ENCODE results near the gene SORBS2.

DNA sequence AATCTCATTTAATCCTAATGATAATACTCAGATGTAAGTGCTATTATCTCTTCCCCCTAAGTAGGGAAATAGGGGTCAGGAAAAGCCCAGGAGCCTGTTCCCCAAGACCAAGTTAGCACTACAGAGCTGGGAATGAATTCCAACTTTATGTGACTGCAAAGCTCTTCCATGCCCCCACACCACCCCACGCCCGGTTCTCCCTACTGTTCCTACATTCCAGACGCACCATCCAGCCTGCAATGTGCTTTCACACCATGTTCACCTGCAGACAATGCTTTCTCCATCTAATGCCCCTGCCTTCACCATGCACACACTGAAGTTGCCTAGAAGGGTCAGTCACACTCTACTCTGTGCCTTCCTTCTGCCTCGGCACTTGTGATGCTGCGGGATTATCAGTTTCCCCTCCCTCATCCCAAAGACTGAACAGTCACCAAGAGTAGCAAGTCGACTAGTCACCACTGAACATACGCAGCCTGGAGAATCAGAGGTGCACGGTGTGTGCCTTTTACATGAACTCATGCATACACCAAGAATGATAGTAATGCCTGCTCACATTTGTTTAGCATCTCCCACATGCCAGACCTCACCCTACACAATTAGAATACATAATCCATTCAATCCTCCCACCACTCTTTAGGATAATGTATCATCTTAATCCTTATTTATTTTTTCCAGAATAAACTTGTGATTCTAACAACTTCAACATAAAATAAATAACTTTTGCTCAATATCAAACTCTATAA is 14.2 kb downstream of the SORBS2 start:
- TF ChIP-seq, protein P1, sequence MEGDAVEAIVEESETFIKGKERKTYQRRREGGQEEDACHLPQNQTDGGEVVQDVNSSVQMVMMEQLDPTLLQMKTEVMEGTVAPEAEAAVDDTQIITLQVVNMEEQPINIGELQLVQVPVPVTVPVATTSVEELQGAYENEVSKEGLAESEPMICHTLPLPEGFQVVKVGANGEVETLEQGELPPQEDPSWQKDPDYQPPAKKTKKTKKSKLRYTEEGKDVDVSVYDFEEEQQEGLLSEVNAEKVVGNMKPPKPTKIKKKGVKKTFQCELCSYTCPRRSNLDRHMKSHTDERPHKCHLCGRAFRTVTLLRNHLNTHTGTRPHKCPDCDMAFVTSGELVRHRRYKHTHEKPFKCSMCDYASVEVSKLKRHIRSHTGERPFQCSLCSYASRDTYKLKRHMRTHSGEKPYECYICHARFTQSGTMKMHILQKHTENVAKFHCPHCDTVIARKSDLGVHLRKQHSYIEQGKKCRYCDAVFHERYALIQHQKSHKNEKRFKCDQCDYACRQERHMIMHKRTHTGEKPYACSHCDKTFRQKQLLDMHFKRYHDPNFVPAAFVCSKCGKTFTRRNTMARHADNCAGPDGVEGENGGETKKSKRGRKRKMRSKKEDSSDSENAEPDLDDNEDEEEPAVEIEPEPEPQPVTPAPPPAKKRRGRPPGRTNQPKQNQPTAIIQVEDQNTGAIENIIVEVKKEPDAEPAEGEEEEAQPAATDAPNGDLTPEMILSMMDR (IDR thresholded peaks at IDR 0.05 in 2 of 3, conservative IDR thresholded peaks at IDR 0.05 in 1 of 3; ENCODE audit: borderline replicate concordance in 1 of 3, insufficient read depth in 1 of 3, low read depth in 2 of 3, low read length in 2 of 3): no peak
- TF ChIP-seq JUND (IDR thresholded peaks at IDR 0.05): no peak
- no peak for TF ChIP-seq REST (IDR thresholded peaks at IDR 0.05; ENCODE audit: low read depth)
- TF ChIP-seq, protein P2, sequence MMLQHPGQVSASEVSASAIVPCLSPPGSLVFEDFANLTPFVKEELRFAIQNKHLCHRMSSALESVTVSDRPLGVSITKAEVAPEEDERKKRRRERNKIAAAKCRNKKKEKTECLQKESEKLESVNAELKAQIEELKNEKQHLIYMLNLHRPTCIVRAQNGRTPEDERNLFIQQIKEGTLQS (IDR thresholded peaks at IDR 0.05): no peak
- TF ChIP-seq, protein P3, sequence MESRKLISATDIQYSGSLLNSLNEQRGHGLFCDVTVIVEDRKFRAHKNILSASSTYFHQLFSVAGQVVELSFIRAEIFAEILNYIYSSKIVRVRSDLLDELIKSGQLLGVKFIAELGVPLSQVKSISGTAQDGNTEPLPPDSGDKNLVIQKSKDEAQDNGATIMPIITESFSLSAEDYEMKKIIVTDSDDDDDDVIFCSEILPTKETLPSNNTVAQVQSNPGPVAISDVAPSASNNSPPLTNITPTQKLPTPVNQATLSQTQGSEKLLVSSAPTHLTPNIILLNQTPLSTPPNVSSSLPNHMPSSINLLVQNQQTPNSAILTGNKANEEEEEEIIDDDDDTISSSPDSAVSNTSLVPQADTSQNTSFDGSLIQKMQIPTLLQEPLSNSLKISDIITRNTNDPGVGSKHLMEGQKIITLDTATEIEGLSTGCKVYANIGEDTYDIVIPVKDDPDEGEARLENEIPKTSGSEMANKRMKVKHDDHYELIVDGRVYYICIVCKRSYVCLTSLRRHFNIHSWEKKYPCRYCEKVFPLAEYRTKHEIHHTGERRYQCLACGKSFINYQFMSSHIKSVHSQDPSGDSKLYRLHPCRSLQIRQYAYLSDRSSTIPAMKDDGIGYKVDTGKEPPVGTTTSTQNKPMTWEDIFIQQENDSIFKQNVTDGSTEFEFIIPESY (IDR thresholded peaks at IDR 0.05; ENCODE audit: extremely low read depth, insufficient replicate concordance, low read length): no peak
- TF ChIP-seq EZH2 (IDR thresholded peaks at IDR 0.05): no peak
- no peak for TF ChIP-seq POLR2A (IDR thresholded peaks at IDR 0.05; ENCODE audit: borderline replicate concordance, extremely low read depth, insufficient read depth, insufficient read length)
